AG08396 (cell line): ENCODE results near the gene SSR1.

ENCODE experiments used
- DNase-seq: peaks from one replicate; pipeline ENCODE4 v3.0.0; 2012; ENCODE audit warnings: low spot score, mixed read lengths

The SSR1 gene

DNA sequence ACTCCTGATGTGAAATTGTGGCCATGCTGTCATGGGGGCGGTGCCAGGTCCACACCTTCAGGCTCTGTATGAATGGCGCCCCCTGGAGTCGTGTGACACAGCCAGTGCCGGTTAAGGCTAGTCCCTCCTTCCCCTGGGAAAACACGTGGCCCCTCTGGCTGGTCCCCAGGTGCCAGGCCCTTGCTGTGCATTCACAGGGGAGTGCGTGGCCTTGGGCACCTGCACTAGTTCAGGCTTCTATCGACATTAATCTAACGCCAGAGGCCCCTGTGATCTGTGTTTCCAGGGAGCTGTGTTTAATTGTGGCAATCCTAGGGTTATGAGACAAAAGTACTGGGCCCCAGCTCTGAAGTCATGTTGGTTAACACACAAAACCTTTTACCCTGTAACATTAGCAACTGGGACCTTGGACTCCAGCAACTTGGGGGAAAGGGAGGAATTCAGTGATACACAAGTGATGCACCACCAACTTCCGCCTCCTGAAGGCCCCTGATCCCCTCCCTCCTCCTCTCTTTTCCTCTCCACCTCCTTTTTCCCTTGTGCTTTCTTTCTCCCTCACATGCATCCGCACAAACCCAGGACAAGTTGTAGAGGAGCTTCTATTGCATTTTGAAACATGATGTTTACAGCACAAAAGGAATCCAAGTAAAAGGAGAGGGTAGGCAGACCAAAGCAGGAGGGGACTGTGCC is 74.0 kb downstream of the SSR1 start:
- DNase-seq = peak; percentile 74

DNA sequence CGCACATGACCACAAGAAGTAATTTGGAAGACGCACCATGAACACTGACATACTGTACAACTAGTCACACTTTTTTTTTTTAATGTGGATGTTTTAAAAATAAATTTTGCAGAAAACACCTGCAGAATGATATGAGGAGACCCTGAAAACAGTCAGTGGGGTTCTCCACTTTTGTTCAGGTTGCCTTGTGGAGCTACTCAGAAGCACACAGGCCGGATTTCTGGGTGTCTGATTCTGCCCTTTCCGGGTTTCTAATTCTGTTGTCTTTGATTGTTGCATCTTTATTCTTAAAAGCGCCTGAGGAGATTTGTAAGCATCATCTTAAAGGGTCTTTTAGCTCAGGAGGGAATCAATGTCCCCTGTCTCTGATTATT is 74.5 kb downstream of the SSR1 start:
- no peak for DNase-seq

DNA sequence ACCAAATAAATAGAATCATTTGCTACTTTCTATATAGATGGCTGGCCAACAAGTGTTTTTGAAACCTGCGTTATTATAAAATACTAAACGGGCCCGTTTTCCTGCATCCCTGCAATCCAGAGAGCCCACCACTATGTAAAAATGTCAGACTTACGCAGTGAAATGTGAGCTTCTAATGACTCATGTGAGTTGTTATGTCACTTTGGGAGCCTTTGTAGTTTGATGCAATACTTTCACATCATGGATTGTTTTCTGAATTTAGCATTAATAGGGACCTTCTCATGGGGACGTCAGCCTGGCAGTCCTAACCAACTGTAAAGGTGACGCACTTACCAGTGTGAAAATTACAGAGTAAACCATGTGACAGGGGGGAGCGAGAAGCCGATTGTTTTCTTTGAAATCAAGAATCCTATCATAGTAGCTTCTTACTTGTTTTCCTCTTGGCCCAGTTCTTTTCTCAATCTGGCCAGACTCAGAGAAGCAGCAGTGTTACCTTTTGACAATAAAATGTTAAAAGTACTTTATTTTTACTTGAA is 75.3 kb downstream of the SSR1 start:
- no peak for DNase-seq

DNA sequence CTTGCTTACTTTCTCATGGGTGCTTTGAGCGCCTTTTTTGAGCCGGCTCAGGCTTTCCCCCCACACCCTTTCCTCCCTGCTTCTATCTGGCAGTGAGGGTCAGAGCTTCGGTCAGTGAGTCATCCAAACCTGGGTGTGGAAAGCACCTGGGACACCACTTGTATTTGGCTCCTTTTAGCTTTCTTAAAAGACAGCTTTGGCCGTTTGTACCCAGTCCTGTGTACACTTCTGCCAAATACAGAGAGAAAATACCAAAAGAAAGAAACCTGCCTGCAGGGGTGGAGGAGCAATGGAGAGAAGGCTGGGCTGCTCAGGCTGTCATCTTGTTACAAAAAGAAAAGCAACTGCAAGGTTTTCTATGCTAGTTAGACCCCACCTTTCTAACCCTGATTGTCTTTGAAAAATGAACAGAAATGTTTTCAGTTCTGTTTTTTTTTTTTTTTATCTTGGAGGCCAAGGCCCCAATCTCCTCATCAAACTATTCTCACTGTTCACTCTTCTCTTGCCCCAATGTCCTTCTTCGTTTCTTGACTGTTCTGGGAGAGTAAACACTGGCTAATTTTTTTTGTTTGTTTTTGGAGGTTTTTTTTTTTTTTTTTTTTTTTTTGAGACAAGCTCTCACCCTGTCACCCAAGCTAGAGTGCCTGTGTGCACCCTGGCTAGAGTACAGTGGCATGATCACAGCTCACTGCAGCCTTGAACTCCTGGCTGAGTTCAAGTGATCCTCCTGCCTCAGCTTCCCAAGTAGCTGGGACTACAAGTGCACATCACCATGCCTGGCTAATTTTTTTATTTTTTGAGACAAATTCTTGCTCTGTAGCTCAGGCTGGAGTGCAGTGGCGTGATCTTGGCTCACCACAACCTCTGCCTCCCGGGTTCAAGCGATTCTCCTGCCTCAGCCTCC is 76.4 kb downstream of the SSR1 start:
- no peak for DNase-seq

DNA sequence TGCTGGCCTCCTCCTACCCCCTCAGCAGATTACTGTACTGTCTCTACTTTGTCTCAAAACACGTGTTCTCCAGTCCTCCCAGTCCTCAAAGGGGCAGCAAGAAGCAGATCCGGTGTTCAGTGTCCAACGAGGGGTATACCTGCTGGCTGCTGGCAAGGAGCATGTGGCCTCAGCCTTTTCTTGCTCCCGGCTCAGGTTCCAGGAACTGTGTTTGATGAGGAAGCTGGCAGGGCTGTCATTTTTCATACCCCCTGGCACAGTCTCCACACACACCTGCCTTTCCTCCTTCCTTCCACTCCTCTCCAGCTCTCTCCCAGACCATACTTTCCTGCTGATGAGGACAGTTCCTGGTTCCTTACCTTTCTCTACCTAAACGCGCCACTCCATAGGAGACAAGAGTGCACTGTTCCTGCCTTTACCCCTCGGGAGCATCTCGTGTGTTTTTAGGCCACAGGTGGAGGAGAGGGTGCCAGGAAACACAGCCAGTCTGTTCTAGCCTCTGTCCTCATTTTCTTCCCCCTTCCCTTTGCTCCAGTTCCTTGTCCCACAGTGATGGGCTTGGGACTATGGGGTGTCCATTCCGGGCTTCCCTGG is 77.2 kb downstream of the SSR1 start:
- no peak for DNase-seq

DNA sequence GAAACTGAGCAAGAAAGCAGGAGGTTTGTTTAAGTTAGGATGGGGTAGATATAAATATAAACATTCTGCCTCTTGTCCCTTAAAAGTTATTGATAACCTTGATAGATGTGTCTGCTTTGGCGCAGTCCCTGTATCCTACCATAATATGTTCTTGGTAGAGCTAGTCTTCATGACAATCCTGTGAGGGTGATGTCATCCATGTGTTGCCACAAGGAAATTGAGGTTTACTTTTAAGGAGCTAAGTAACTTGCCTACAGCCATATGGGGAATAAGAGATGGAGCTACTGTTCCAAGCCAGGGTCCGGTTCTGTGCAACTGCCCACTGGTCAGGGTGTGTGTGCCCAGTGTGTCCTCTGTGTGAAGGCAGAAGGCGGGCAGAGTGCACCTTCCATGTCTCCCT is 78.5 kb downstream of the SSR1 start:
- no peak for DNase-seq

DNA sequence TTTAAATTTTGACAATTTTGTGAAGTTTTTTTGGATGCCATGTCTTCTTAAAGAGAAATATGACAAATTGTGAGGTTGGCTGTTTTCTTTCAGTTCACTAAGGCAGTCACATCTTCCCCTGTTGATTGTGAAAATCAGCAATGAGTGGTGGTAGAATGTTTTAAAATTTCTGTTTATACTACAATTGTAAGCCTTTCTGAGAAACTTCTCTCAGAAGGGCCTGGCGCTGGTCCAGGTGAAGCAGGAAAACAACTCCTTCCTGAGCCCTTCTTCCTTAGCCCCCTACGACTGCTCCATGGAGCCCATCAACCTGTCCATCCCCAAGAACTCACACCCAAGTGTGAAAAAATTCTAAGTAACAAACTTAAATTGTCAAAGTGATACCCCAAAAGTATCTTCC is 80.6 kb downstream of the SSR1 start:
- DNase-seq = no peak

DNA sequence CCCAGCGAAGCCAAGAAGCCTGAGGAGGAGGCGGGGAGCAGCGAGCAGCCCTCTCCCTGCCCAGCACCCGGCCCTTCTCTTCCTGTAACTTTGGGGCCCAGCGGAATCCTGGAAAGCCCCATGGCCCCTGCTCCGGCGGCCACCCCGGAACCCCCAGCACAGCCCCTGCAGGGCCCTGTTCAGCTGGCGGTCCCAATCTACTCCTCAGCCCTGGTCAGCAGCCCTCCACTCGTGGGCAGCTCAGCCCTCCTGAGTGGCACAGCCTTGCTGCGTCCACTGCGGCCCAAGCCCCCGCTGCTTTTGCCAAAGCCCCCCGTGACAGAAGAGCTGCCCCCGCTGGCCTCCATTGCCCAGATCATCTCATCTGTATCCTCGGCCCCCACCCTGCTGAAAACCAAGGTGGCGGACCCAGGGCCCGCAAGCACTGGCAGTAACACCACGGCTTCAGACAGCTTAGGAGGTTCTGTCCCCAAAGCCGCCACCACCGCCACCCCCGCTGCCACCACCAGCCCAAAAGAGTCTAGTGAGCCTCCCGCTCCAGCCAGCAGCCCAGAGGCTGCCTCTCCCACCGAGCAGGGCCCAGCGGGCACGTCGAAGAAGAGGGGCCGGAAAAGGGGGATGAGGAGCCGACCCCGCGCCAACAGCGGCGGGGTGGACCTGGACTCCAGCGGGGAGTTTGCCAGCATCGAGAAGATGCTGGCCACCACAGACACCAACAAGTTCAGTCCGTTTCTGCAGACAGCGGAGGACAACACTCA is 81.9 kb downstream of the SSR1 start:
- no peak for DNase-seq

DNA sequence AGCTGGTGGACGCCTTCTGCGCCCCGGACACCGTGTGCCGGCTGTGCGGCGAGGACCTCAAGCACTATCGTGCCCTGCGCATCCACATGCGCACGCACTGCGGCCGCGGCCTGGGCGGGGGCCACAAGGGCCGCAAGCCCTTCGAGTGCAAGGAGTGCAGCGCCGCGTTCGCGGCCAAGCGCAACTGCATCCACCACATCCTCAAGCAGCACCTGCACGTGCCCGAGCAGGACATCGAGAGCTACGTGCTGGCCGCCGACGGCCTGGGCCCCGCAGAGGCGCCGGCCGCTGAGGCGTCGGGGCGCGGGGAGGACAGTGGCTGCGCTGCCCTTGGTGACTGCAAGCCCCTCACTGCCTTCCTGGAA is 82.7 kb downstream of the SSR1 start:
- DNase-seq = no peak

DNA sequence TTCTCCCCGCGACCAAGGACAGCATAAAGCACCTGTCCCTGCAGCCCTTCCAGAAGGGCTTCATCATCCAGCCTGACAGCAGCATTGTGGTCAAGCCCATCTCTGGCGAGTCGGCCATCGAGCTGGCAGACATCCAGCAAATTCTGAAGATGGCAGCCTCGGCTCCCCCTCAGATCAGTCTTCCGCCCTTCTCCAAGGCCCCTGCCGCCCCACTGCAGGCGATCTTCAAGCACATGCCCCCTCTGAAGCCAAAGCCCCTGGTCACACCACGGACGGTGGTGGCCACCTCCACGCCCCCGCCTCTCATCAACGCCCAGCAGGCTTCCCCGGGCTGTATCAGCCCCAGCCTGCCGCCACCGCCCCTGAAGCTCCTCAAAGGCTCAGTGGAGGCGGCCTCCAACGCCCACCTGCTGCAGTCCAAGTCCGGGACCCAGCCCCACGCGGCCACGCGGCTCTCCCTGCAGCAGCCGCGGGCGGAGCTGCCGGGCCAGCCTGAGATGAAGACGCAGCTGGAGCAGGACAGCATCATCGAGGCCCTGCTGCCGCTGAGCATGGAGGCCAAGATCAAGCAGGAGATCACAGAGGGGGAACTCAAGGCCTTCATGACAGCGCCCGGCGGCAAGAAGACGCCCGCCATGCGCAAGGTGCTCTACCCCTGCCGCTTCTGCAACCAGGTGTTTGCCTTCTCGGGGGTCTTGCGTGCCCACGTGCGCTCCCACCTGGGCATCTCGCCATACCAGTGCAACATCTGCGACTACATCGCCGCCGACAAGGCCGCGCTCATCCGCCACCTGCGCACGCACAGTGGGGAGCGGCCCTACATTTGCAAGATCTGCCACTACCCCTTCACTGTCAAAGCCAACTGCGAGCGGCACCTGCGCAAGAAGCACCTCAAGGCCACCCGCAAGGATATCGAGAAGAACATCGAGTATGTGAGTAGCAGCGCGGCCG is 83.3 kb downstream of the SSR1 start:
- DNase-seq = no peak

DNA sequence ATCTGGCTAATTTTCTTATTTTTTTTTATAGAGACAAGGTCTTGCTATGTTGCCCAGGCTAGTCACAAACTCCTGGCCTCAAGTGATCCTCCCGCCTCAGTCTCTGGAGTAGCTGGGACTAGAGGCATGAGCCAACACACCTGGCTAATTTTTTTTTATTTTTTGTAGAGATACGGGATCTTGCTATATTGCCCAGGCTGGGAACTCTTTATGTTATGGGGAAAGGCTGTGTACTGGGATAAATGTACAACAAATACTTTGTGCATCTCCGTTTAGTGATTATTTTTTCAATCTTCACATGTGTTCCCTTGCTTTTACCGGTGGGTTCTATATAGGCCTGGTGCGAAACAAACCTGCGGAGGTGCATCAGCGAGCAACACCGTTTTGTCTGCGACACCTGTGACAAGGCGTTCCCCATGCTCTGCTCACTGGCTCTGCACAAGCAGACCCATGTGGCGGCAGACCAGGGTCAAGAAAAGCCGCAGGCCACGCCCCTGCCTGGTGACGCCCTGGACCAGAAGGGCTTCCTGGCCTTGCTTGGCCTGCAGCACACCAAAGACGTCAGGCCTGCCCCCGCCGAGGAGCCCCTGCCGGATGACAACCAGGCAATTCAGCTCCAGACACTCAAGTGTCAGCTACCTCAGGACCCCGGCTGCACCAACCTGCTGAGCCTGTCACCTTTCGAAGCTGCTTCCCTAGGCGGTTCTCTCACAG is 84.2 kb downstream of the SSR1 start:
- DNase-seq = no peak

DNA sequence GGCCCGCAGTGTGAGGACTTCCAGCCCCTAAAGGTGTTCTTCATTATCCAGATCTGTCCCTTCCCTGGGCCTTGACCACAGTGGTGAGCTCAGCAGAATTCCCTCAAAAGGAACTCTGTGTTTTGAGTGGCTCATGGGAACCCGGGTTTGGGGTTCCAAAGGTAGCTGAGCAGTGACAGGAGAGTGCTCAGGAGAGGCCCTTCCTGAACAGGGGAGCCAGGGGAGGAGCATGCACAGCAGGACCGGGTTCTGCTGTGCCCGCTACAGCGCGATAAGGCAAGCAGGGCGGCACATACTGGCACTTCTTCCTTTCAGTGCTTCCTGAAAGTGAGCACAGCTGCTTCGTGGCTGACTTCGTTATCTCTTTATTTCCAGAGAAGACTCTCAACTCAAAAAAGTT is 88.3 kb downstream of the SSR1 start:
- DNase-seq = no peak

DNA sequence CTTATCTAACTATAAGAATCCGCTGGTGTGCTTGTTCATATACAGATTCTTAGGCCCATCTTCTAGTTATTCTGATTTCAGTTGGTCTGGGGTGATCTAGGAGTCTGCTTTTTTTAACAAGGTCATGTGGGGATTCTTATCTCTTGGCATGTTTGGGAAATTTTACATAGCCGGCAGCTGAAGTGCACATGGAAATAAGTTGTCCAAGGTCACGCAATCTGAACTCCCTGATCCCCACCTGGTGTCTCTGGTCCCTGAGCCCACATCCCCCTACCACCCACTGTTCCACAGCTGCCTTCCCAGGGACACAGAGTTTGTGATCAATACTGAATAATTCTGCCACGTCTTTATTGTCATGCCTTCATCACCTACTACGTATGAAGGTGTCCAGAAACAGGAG is 90.8 kb downstream of the SSR1 start:
- DNase-seq = no peak

DNA sequence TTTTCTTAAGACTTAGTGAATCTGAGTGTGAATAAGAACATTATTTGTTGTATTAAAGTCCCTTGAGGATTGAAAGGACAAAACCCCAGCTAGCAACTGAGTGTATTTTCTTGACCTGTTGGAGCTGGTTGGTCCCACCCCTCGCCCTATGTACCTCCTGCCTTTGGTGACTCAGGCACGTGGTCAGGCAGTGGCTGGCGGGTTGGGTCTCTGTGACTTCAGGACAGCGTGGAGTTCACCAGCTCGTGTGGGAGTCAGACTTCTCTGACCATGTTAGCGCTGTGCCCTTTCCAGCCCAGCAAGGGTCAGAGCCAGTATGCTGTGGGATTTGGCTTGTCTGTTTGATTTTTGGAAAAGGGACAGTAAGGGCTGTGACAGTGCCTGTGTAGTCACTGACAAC is 93.7 kb downstream of the SSR1 start:
- no peak for DNase-seq

DNA sequence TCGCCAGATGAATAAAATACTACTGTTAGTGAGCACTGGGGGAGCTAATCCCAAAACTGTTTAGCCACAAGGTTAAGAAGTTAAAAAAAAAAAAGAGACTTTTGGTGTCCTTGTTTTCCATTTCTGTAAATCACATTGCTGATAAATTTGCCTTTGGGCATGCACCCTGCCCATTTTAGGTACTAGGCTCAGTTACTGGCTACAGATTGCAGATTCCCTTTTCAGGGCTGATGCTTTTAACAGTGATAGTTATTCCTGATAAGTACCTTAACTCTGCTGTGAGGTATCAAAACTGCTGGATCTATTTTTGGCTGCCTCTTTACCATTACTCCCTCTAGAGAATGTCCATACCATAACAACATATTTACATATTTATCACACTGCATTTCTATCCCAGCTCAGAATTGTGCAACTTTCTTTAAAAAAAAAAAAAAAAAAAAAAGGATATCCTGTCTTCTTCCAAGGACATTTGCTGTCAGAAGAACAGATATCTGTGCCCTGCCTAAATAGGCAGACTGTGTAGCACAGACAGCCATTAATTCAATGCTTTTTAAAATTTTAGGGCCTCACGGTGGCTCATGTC is 94.5 kb downstream of the SSR1 start:
- DNase-seq = no peak
